ENCODE measurements around the gene APEX1. TPM values are rescaled to one million over a fixed set of nuclear protein-coding genes. Genes with fewer than 3 reads are reported as not detected.

Gene APEX1
- total RNA-seq, 1 donor from 2014 or later: 95.5 TPM

GRCh38 chr14:20489093-20489994 lies 34.3 kb downstream of the APEX1 start:
- intact Hi-C loops (cut with DNase I): no loop called here
- TF ChIP-seq POLR2AphosphoS5 (IDR thresholded peaks at IDR 0.05; ENCODE audit: insufficient read depth in 1 of 2, low read depth in 1 of 2): no peak
- TF ChIP-seq POLR2A (IDR thresholded peaks at IDR 0.05): no peak
- TF ChIP-seq CTCF (IDR thresholded peaks at IDR 0.05): no peak
- no peaks in the 10 kb centered on the region for H3K27me3 ChIP-seq
- H3K36me3 ChIP-seq: no peaks in the 10 kb centered on the region
- no peak for DNase-seq (ENCODE audit: extremely low spot score in 2 of 2)
- no peak overlapping the region for H3K27ac ChIP-seq
- H3K9me3 ChIP-seq: no peaks in the 10 kb centered on the region
- no peak overlapping the region for H3K4me3 ChIP-seq
- H3K4me1 ChIP-seq: no peaks in the 10 kb centered on the region

GRCh38 chr14:20490563-20490962 lies 35.5 kb downstream of the APEX1 start:
- Histone ChIP-seq H3K4me3 (no peak overlapping the region), H3K36me3 (no peaks in the 10 kb centered on the region), H3K4me1 (no peaks in the 10 kb centered on the region), H3K27me3 (no peaks in the 10 kb centered on the region), H3K27ac (no peak overlapping the region), H3K9me3 (no peaks in the 10 kb centered on the region)
- TF ChIP-seq POLR2AphosphoS5 (IDR thresholded peaks at IDR 0.05; ENCODE audit: insufficient read depth in 1 of 2, low read depth in 1 of 2) (no peak), POLR2A (IDR thresholded peaks at IDR 0.05) (no peak), CTCF (IDR thresholded peaks at IDR 0.05) (no peak)
- DNase-seq (ENCODE audit: extremely low spot score in 2 of 2): no peak
- intact Hi-C loops (cut with DNase I): no loop called here

- no peaks in the 10 kb centered on the region for H3K4me1 ChIP-seq
- no peaks in the 10 kb centered on the region for H3K27me3 ChIP-seq
- TF ChIP-seq CTCF (IDR thresholded peaks at IDR 0.05) (no peak), POLR2AphosphoS5 (IDR thresholded peaks at IDR 0.05; ENCODE audit: insufficient read depth in 1 of 2, low read depth in 1 of 2) (no peak), POLR2A (IDR thresholded peaks at IDR 0.05) (no peak)
- no peak overlapping the region for H3K27ac ChIP-seq
- DNase-seq (ENCODE audit: extremely low spot score in 2 of 2): no peak
- no peaks in the 10 kb centered on the region for H3K36me3 ChIP-seq
- no peaks in the 10 kb centered on the region for H3K9me3 ChIP-seq
- intact Hi-C loops (cut with DNase I): no loop called here
- no peak overlapping the region for H3K4me3 ChIP-seq
Observed at GRCh38 chr14:20492486-20492885, 37.5 kb downstream of the APEX1 start.

GRCh38 chr14:20493634-20494033 lies 38.6 kb downstream of the APEX1 start:
- no peak overlapping the region for H3K27ac ChIP-seq
- TF ChIP-seq POLR2A (IDR thresholded peaks at IDR 0.05): no peak
- peak in 1 of 2 donors; percentile 59 for TF ChIP-seq POLR2AphosphoS5 (IDR thresholded peaks at IDR 0.05; ENCODE audit: insufficient read depth in 1 of 2, low read depth in 1 of 2)
- no peaks in the 10 kb centered on the region for H3K27me3 ChIP-seq
- intact Hi-C loops (cut with DNase I): no loop called here
- H3K9me3 ChIP-seq: no peaks in the 10 kb centered on the region
- no peak overlapping the region for H3K4me3 ChIP-seq
- H3K4me1 ChIP-seq: no peaks in the 10 kb centered on the region
- DNase-seq (ENCODE audit: extremely low spot score in 2 of 2): no peak
- no peaks in the 10 kb centered on the region for H3K36me3 ChIP-seq

GRCh38 chr14:20494935-20495766 lies 40.1 kb downstream of the APEX1 start:
- H3K27me3 ChIP-seq: no peaks in the 10 kb centered on the region
- no peaks in the 10 kb centered on the region for H3K4me1 ChIP-seq
- no peaks in the 10 kb centered on the region for H3K9me3 ChIP-seq
- H3K36me3 ChIP-seq: no peaks in the 10 kb centered on the region
- H3K4me3 ChIP-seq: no peak overlapping the region
- no peak for DNase-seq (ENCODE audit: extremely low spot score in 2 of 2)
- intact Hi-C loops (cut with DNase I): no loop called here
- no peak overlapping the region for H3K27ac ChIP-seq
- TF ChIP-seq POLR2A (IDR thresholded peaks at IDR 0.05) (no peak), CTCF (IDR thresholded peaks at IDR 0.05) (no peak), POLR2AphosphoS5 (IDR thresholded peaks at IDR 0.05; ENCODE audit: insufficient read depth in 1 of 2, low read depth in 1 of 2) (peak in 1 of 2 donors; percentile 43)

Measured in vagina (tissue), 2 donors.